VCaP (cell line): ENCODE data around the gene DIP2B.

ENCODE experiments used
- H3K27ac ChIP-seq: fragments of 450-650 bp; 2 replicates; pipeline ENCODE4 v1.5.1; 2017
- TF ChIP-seq, protein P1 (sequence below): fragments of 450-650 bp; conservative IDR thresholded peaks from 2 replicates; pipeline ENCODE4 v1.5.1; 2017; ENCODE audit warnings: mild to moderate bottlenecking, moderate library complexity

DIP2B gene

DNA sequence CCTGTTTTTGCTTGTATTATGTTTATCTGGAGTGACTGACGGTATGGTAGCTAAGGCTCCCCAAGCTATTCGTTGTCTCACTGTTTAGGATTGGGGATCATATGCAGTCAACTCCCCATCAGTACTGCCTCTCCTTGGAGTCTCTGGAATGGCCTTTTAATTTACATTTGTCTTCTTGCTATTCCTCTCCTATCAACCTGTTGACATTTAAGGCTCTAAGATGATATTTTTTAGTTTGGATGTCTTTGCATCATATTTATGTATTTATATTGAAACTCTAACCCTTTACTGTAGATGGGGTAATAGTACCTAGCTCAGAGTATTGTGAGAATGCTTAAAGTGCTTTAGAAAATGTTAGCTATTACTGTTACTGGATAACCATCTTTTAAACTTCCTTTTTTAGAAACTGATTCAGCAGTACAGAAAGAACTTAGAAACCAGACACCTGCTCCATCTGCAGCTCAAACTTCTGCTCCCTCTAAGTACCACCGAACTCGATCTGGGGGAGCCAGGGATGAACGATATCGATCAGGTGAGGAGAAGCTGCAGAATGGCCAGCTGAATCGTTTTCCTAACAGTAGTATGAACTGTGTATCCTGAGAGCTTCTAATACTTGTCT is 135.6 kb downstream of the DIP2B start:
- H3K27ac ChIP-seq, result peak overlapping the region; percentile 79
- TF ChIP-seq, protein P1, sequence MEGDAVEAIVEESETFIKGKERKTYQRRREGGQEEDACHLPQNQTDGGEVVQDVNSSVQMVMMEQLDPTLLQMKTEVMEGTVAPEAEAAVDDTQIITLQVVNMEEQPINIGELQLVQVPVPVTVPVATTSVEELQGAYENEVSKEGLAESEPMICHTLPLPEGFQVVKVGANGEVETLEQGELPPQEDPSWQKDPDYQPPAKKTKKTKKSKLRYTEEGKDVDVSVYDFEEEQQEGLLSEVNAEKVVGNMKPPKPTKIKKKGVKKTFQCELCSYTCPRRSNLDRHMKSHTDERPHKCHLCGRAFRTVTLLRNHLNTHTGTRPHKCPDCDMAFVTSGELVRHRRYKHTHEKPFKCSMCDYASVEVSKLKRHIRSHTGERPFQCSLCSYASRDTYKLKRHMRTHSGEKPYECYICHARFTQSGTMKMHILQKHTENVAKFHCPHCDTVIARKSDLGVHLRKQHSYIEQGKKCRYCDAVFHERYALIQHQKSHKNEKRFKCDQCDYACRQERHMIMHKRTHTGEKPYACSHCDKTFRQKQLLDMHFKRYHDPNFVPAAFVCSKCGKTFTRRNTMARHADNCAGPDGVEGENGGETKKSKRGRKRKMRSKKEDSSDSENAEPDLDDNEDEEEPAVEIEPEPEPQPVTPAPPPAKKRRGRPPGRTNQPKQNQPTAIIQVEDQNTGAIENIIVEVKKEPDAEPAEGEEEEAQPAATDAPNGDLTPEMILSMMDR, result no peak

DNA sequence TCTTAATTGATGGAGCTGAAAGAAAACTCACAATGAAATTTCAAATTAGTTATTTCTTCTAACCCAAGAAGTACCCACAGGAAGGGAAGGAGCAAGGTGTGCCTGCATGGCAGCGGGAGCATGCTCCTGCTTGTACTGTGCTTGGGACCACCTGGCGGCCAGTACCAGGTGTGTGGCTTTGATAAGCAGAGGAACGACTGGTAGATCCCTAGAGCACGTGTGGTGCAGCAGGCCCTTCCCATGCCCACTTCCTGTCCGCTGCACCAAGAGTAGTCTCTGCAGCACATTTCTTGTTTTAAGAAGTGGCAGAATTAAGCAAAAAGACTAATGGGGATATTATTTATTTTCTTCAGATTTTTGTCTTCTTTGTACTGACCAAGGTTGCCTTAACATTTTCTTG is 136.8 kb downstream of the DIP2B start:
- H3K27ac ChIP-seq, result peak overlapping the region; percentile 79; the same call in 1 of the 2 replicates

DNA sequence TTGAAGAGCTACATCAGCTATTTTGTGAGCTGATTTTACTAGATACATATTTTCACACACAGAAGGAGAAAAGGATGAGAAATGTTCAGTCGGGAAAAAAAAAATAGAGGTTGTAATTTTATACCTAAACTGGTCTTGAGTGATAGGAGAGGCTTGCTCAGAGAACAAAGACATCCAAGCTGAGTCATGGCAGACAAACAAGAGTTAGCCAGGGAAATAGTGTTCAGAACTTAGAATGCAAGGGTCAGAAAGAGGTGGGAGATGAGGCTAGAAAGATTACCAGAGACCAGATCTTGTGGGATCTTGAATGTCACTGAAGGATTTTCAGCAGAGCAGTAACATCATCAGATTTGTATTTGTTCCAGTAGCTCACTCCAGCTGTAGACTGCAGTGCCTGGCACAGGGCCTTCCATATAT is 137.3 kb downstream of the DIP2B start:
- no peak overlapping the region for H3K27ac ChIP-seq
- TF ChIP-seq, protein P1, result no peak

More for the DNA sequence above, 136.8 kb downstream of the DIP2B start:
- TF ChIP-seq, protein P1, result no peak

DNA sequence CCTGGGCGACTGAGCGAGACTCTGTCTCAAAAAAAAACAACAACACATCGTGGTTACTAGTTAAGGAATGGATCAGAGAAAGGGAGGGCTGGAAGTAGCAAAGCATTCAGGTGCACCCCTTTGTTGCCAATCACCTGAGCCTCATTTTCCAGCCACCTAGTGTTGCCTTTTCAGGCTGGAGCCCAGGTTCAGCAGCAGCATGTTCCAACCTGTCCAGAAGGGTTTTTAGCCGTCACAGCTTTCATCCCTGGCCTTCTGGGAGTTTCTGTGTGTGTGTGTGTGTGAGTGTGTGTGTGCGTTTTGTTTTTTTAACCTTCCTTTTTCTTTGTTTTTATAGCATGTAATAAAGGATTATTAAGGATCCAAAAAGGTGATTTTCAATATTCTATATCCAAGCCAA is 138.0 kb downstream of the DIP2B start:
- TF ChIP-seq, protein P1, result no peak
- 0 out of 2 replicates have a peak overlapping the region, but pooled peaks have one; percentile 3 for H3K27ac ChIP-seq

DNA sequence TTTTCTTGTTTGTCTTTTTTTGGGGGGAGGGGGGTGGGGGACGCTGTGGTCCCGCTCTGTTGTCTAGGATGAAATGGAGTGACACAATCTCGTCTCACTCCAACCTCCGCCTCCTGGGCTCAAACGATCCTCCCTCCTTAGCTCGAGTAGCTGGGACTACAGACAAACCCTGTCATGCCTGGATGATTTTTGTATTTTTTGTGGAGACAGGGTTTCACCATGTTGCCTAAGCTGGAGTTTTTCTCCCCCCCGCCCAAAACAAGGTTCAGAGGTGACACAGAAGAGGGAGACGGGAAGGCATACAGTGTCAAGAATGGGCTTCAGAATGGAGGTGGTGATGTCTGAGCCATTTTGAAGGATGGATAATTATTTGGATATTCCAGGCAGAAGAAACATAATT is 142.2 kb downstream of the DIP2B start:
- TF ChIP-seq, protein P1, result no peak
- no peak overlapping the region for H3K27ac ChIP-seq

DNA sequence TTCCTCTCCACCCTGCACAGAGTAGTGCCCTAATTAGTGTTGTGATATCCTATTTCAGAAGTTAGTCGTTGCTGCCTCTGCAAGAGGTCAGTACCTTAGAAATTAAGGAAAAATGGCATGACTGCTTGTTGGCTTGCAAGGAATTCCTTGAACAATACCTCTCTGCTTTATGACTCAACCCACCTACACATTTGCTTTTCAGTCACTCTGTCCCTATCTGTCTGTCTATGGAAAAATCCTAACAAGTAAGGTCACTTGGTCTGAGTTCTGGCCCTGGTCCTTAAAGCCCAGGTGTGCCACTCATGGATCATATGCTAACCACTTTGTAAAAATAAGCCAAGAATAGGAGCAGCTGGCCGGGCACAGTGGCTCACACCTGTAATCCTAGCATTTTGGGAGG is 142.7 kb downstream of the DIP2B start:
- TF ChIP-seq, protein P1, result no peak
- no peak overlapping the region for H3K27ac ChIP-seq

DNA sequence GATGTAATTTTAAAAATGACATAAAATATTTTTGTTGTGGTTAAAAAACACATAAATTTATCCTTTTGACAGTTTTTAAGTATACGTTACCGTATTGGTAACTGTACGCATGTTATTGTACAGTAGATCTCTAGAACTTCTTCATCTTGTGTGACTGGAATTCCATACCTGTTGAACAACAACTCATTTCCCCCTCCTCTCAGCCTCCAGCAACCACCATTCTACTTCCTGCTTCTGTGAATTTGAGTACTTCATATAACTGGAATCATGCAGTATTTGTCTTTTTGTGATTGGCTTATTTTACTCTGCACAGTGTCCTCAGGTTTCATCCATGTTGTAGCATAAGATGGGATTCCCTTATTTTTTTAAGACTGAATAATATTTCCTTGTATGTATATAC is 145.5 kb downstream of the DIP2B start:
- TF ChIP-seq, protein P1, result no peak
- H3K27ac ChIP-seq, result no peak overlapping the region
